Measurements from ENCODE around the gene PREPL.
"Not testable (repeated sequence)": the region's sequence is repeated elsewhere in the genome, so short reads cannot be mapped to it uniquely, and the experiment has no call there.

PREPL gene

GRCh38 chr2:44361330-44362206 is at the start of gene PREPL, which contains the start of gene CAMKMT:
PREPL (minus strand) TSS chr2:44361494; CDS start chr2:44346342, 15,152 bp downstream.
CAMKMT (plus strand) TSS chr2:44361947.
- peak; percentile 98 for DNase-seq (ENCODE audit: low read depth)

GRCh38 chr2:44398243-44398897 is 37.1 kb upstream of the PREPL start:
- no peak for DNase-seq (ENCODE audit: low read depth)

DNA sequence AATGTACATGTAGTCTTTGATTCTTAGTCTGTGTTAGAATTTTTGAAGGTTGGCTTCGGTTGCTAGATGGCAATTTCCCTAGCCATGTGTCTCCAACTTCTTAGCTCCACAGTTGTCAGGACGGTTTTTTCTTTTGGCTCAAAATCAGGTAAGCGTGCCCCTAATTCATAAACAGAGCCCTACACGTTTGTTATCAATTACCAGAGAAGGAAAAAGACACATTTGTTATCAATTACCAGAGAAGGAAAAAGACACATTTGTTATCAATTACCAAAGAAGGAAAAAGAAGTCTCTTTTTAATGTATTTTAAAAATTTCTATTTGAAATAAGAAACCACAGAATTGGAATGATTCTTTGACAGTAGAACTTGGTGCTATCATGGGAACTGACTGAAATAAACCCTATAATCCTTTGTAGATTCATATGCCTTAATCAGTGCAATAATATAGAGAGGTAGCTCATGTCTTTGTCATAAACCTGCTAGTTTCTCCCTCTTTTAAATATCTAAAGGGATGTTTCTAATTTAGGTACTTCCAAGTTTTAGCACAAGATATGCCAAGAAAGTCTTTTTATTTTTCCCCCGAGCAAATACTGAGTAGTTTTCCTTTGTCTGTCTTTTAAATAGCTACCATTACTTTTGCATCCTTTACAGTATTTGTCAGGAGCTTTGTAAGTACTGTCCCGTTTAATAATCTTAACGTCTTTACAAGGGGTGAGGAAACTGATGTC is 36.3 kb upstream of the PREPL start:
- no peak for DNase-seq (ENCODE audit: low read depth)

DNA sequence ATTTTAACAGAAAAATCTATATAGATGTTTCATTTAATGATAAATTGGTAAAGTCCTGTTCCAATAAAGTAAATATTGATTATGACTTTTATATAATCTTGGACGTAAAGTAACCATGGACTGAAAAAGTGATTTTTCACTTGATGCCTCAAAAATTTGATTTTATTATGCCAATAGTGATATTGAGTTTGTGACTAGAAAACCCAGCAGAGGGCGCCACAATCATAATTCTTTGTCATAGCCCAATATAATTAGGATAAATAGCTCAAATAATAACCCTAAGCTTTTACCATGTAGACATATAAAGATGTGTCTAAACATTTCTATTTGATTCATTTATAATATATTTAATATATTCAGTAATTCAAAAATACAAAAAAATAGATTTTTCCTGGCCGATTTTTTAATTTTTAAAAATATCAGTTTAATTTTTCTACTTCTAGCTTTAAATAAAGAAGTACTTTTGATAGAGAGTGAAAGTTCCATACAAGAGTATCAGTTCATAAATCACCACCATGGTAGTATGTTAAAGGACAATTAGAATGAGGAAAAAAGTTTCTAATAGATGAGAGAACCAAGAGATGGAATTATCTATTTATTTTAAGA is 31.1 kb upstream of the PREPL start:
- DNase-seq (ENCODE audit: low read depth) = peak; percentile 67

- DNase-seq (ENCODE audit: low read depth) = peak; percentile 30
These were observed 28.6 kb upstream of the PREPL start for GRCh38 chr2:44389895-44390294.

DNA sequence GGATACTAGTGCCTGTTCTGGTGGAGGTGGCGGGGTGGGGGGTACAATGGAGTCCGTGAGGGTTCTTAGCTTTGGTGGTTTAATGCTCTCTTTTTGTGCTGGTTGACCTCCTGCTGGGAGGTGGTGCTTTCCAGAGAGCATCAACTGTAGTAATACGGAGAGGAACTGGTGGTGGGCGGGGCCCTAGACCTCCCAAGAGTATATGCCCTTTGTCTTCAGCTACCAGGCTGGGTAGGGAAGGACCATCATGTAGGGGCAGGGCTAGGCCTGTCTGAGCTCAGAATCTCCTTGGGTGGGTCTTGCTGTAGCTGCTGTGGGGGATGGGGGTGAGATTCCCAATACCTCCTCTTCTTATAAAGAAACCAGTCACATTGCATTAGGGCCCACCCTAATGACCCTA is 27.6 kb upstream of the PREPL start:
- no peak for DNase-seq (ENCODE audit: low read depth)

GRCh38 chr2:44385226-44385625 is 23.9 kb upstream of the PREPL start:
- not testable (repeated sequence) for DNase-seq (ENCODE audit: low read depth)

DNA sequence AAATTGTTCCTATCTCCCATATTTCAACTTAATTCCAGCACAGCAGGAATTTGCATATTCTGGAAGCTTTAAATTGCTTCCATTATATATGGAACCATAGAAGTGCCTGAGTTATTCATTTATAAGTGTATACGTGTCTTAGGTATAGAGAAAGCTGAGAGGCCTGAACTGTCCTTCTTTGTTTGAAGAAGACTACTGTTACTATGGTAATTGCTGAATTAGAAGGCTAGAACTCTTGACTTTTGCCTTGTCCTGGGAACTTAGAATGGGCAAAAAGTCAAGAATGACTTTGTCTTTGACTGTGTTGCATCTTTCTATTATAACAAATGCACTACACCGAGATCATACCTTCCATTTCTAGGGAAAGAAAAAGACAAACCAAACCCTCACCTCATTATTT is 16.2 kb upstream of the PREPL start:
- DNase-seq (ENCODE audit: low read depth) = no peak

DNA sequence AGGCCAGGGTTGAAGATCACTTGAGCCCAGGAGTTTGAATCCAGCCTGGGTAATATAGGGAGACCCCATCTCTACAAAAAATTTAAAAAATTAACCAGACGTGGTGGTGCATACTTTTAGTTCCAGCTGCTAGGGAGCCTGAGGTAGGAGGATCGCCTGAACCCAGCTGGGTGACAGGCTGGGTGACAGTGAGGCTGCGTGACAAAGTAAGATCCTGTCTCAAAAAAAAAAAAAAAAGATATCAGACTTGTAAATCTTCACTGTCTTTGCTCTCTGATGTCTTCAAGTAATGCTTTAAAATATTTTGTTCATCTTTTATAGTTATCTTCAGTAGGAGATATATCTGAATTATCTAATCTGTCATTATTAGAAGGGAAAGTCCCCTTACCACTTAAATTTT is 11.0 kb upstream of the PREPL start:
- no peak for DNase-seq (ENCODE audit: low read depth)

DNA sequence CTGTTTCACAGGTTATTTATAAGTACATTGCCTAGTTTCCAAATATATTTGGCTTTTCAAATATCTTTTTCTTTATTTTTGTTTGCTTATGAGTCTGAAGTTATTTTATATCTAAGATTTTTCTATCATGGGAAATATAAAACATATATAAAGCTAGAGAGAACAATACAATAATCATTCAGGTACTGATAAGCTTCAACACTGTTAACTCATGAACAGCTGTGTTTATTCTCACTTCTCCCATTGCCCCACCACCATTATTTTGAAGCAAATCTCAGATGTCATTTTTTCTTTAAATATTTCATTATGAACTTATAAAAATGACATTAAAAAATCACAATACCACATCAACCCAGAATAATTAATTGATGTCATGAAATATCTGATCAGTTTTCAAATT is 10.2 kb upstream of the PREPL start:
- DNase-seq (ENCODE audit: low read depth) = no peak

DNA sequence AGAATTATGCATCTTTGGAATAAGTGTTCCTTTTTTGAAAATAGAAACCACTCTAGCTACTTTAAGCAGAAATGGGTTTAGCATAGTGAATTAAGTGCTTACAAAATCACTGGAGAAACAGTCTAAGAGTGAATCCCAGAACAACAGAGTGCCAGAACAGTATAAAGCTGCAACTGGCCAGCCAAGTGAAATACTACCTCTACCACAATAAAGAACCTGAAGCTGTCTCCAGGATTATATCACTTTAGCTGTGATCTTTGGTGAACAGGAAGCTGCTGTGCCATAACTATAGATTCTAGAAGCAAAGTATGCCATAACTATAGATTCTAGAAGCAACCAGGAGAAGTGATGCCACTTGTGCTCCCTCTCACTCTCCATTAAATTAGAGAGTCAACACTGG is 8.1 kb upstream of the PREPL start:
- no peak for DNase-seq (ENCODE audit: low read depth)

DNA sequence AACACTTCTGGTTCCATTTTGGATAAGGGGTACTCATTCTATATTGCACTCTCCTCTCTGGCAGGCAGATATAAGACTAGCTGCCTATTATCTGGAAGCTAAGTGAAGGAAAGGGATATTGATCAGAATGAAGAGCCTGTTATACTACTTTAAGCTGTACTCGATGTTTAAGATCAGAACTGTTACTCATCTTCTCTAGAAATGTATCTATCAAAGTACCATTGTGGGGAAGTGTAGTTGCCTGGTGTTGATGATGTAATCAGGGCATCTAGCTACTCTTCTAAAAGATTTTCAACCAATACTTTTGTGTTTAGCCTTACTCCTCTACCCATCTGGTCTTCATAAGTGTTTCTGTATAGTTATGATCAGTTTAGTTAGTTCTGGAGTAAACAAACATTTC is 6.3 kb upstream of the PREPL start:
- no peak for DNase-seq (ENCODE audit: low read depth)

GRCh38 chr2:44364604-44365003 is 3.3 kb upstream of the PREPL start:
- no peak for DNase-seq (ENCODE audit: low read depth)

DNA sequence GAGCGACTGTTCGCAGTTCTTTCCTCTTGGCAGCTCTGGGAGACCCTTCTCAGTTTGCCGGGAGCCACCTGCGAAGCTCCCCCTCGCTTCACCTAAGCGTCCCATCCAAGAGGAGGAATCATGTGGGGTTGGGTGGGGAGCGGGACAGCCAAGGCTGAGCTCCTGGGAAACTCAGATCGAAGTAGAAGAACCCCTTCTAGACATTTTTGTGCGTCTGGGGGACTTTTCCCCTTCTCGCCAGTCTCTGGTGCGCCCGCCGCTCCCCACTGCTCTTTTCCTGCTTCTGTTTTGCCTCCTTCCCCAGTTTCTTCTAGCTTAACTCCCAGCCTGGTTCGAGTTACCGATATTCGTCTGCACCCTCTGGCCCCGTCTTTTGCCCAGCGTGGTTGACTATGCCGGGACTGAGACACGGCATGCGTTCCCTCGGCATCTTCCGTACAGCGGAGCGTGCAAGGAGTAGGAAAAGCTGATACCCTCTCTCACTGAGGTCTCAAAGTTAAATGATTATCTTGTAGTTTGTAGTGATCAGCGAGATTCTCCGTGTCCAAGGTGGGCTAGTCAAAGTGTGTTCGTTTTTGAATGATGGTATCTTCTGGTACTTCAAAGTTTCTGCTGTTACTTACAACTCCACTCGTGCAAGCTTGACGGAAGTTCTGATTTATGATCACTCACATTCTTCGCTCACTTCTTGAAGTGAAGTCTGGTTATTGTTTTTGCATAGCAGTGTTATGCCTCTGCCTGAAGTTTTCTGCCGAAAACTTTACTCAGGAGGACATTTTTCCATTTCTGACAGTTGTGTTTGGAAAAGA is 1.1 kb upstream of the PREPL start:
- DNase-seq (ENCODE audit: low read depth) = peak; percentile 67

DNA sequence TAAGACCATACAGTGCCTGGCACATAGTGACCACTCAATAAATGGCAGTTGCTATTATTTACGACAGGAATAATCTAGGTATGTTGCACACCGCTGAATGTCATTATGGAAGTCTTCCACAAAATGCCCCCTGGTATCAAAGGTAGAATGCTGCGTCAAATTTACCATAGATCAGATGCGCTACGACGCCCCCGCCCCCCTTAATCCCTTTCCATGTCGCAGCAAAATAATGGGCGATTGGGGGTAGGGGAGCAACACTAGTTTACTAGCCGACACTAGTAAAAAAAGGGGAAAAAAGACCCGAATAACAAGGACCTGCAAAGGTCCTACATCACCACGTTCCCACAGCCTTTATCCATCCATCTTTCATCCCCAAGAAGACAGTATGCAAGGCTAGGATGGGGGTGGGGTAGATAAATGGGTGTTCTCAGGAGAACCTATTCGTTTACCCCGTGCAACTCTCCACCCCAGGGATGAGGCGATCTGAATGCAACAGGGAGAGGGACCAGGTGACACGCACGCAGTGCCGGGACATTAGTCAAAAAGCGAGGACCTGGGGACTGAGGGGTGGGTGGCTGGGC is 455 bp downstream of the PREPL start:
- DNase-seq (ENCODE audit: low read depth) = peak; percentile 36

DNA sequence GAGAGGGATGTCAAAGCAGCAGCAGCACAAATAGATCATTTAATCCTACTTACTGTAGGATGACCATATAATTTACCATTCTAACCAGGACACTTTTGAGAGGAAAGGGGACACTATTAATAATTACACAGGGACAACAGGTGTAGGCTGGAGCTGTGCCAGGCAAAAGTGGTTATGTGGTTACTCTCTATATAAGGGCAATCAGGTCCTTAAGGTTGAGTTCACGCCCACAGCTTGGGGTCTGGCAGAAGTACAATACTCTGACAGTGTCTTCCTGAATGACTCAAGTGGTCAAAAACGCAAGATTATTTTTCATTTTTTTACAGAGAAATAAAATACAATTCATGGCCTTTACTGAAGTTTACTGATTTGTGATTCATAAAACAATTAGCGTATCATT is 2.8 kb downstream of the PREPL start:
- peak; percentile 75 for DNase-seq (ENCODE audit: low read depth)

GRCh38 chr2:44354761-44355160 is 6.5 kb downstream of the PREPL start:
- DNase-seq (ENCODE audit: low read depth) = no peak

DNA sequence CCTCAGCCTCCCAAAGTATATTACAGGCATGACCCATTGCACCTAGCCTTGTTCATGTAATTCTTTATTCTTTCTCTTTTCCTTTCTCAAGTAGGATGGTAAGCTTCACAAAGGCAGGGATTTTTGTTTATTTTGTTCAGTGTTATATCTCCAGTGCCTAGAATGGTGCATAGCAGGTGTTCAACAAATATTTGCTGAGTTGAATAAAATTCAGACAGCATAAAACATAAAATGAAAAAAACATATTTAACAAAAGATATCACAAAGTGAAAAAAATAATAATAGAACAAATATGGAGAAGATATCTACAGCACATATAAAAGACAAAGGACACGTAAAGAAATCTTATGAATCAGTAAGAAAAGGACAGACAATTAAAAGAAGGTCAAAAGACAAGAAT is 8.8 kb downstream of the PREPL start:
- DNase-seq (ENCODE audit: low read depth) = no peak

- DNase-seq (ENCODE audit: low read depth) = no peak
These were observed 9.6 kb downstream of the PREPL start for GRCh38 chr2:44351676-44352075.

DNA sequence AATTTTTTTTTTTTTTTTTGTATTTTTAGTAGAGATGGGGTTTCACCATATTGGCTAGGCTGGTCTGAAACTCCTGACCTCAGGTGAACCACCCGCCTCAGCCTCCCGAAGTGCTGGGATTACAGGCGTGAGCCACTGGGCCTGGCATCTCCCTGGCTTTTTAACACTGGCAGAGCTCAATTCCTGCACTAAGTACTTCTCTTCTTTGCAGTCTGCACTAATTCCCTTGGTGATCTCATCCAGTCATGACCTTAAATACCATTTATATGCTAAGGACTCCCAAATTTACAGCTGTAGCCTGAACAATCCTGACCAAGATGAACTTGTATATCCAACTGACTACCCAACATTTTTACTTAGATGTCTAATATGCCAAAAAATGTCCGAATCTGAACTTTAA is 10.2 kb downstream of the PREPL start:
- peak; percentile 35 for DNase-seq (ENCODE audit: low read depth)

DNA sequence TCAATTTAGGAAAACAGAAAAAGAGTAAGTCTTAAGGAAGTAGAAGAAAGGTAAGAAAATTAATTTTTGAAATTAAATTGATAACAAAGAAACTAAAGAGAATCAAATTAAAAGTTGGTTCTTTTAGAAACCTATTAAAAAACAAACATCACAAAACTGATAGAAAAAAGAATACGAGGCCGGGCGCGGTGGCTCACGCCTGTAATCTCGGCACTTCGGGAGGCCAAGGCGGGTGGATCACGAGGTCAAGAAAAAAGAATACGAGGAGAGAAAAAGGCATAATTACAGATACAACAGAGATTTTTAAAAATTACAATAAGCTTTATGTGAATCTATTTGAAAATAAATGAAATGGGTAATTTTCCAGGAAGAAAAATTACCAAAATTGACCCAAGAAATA is 11.8 kb downstream of the PREPL start:
- no peak for DNase-seq (ENCODE audit: low read depth)

Measured in ELR (cell line).